HL-60 (cell line): ENCODE data around the gene GABBR2.

Experiments
- CTCF ChIP-seq: IDR thresholded peaks from one replicate; pipeline ENCODE4 v1.5.1; 2011; ENCODE audit warnings: low read length, control low read depth, inconsistent platforms; ENCODE audit not compliant: insufficient read depth
- POLR2AphosphoS5 ChIP-seq: IDR thresholded peaks from 2 replicates; pipeline ENCODE4 v1.6.1; 2012; ENCODE audit warnings: low read depth

DNA sequence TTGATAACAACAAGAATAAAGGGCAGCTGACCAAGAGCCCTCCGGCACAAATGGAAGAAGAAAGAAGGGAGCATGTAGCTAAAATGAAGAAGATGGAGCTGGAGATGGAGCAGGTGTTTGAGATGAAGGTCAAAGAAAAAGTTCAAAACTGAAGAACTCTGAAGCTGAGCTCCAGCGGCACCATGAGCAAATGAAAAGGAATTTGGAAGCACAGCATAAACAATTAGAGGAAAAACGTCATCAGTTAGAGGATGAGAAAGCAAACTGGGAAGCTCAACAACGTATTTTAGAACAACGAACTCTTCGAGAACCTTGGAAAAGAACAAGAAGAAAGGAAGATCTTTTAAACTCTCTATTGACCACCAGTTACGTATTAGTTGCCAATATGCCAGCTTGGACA is 100.9 kb downstream of the GABBR2 start:
- TF ChIP-seq CTCF, result no peak
- no peak for TF ChIP-seq POLR2AphosphoS5
